ENCODE measurements around the gene CNTD1. TPM values are rescaled to one million over a fixed set of nuclear protein-coding genes. Genes with fewer than 3 reads are reported as not detected.

Gene CNTD1
- total RNA-seq, 1 donor from 2014 or later = not detected

- FAIRE-seq = no peak
These were observed 10.6 kb downstream of the CNTD1 start for GRCh38 chr17:42809250-42809649.

GRCh38 chr17:42814633-42815399 is 16.2 kb downstream of the CNTD1 start:
- Histone ChIP-seq H3K4me3 (ENCODE audit: low read depth, low read length) (no peak overlapping the region), H3K36me3 (ENCODE audit: control insufficient read depth, insufficient read depth, low read length) (peaks cover 41% of the 10 kb centered on the region), H3K27me3 (ENCODE audit: control insufficient read depth, insufficient read depth, low read length) (no peaks in the 10 kb centered on the region)
- peak; percentile 72 for DNase-seq (ENCODE audit: low read depth)
- no peak for TF ChIP-seq CTCF (IDR thresholded peaks at IDR 0.05; ENCODE audit: insufficient read depth, low read length, severe bottlenecking)
- no peak for FAIRE-seq

More at GRCh38 chr17:42809250-42809649, 10.6 kb downstream of the CNTD1 start:
- no peak overlapping the region for H3K4me3 ChIP-seq (ENCODE audit: low read depth, low read length)
- peak; percentile 74 for DNase-seq (ENCODE audit: low read depth)
- H3K36me3 ChIP-seq (ENCODE audit: control insufficient read depth, insufficient read depth, low read length) = peaks cover 13% of the 10 kb centered on the region
- no peak for TF ChIP-seq CTCF (IDR thresholded peaks at IDR 0.05; ENCODE audit: insufficient read depth, low read length, severe bottlenecking)
- no peaks in the 10 kb centered on the region for H3K27me3 ChIP-seq (ENCODE audit: control insufficient read depth, insufficient read depth, low read length)

GRCh38 chr17:42817866-42818265 is 19.2 kb downstream of the CNTD1 start:
- FAIRE-seq = no peak
- TF ChIP-seq CTCF (IDR thresholded peaks at IDR 0.05; ENCODE audit: insufficient read depth, low read length, severe bottlenecking) = no peak
- peak; percentile 82 for DNase-seq (ENCODE audit: low read depth)
- Histone ChIP-seq H3K4me3 (ENCODE audit: low read depth, low read length) (no peak overlapping the region), H3K27me3 (ENCODE audit: control insufficient read depth, insufficient read depth, low read length) (no peaks in the 10 kb centered on the region), H3K36me3 (ENCODE audit: control insufficient read depth, insufficient read depth, low read length) (peaks cover 34% of the 10 kb centered on the region)

GRCh38 chr17:42818379-42818778 is 19.7 kb downstream of the CNTD1 start:
- DNase-seq (ENCODE audit: low read depth) = no peak
- Histone ChIP-seq H3K4me3 (ENCODE audit: low read depth, low read length) (no peak overlapping the region), H3K27me3 (ENCODE audit: control insufficient read depth, insufficient read depth, low read length) (no peaks in the 10 kb centered on the region), H3K36me3 (ENCODE audit: control insufficient read depth, insufficient read depth, low read length) (peaks cover 34% of the 10 kb centered on the region)
- no peak for FAIRE-seq
- TF ChIP-seq CTCF (IDR thresholded peaks at IDR 0.05; ENCODE audit: insufficient read depth, low read length, severe bottlenecking) = no peak

- FAIRE-seq = no peak
- H3K36me3 ChIP-seq (ENCODE audit: control insufficient read depth, insufficient read depth, low read length) = peaks cover 27% of the 10 kb centered on the region
- no peak overlapping the region for H3K4me3 ChIP-seq (ENCODE audit: low read depth, low read length)
- DNase-seq (ENCODE audit: low read depth) = peak; percentile 44
- peak; percentile 71 for TF ChIP-seq CTCF (IDR thresholded peaks at IDR 0.05; ENCODE audit: insufficient read depth, low read length, severe bottlenecking)
- H3K27me3 ChIP-seq (ENCODE audit: control insufficient read depth, insufficient read depth, low read length) = no peaks in the 10 kb centered on the region
These were observed 21.4 kb downstream of the CNTD1 start for GRCh38 chr17:42819939-42820535.

Measured in bronchial epithelial cell (primary cell).